Endodermal cell (in vitro differentiated cells): ENCODE data around the gene GAB2. TPM values are rescaled to one million over a fixed set of nuclear protein-coding genes. Genes with fewer than 3 reads are reported as not detected.
"Not testable (repeated sequence)": the region's sequence is repeated elsewhere in the genome, so short reads cannot be mapped to it uniquely, and the experiment has no call there.

Source experiments
- DNase-seq: peaks from one replicate; pipeline ENCODE4 v3.0.0-alpha.2; 2017
- H3K27ac ChIP-seq: 2 replicates; pipeline ENCODE4 v1.5.1; 2013; ENCODE audit warnings: mild to moderate bottlenecking, low read depth, low read length, moderate library complexity
- H3K27me3 ChIP-seq: 2 replicates; pipeline ENCODE4 v1.6.1; 2013; ENCODE audit warnings: mild to moderate bottlenecking, low read length, moderate library complexity; ENCODE audit not compliant: insufficient read depth, control insufficient read depth, poor library complexity, severe bottlenecking
- H3K36me3 ChIP-seq: 2 replicates; pipeline ENCODE4 v1.7.0; 2013; ENCODE audit warnings: mild to moderate bottlenecking, low read length, moderate library complexity; ENCODE audit not compliant: control insufficient read depth, insufficient read depth
- H3K4me1 ChIP-seq: one replicate; pipeline ENCODE4 v1.7.0; 2013; ENCODE audit warnings: low read length; ENCODE audit not compliant: control insufficient read depth, insufficient read depth
- H3K4me3 ChIP-seq: 2 replicates; pipeline ENCODE4 v1.5.1; 2013; ENCODE audit warnings: mild to moderate bottlenecking, low read length, moderate library complexity
- H3K9ac ChIP-seq: 2 replicates; pipeline ENCODE4 v1.6.1; 2013; ENCODE audit warnings: mild to moderate bottlenecking, low read length, moderate library complexity; ENCODE audit not compliant: poor library complexity, severe bottlenecking; ENCODE audit errors: extremely low read depth
- H3K9me3 ChIP-seq: 2 replicates; pipeline ENCODE4 v1.6.1; 2013; ENCODE audit warnings: mild to moderate bottlenecking, low read length, moderate library complexity; ENCODE audit not compliant: control insufficient read depth
- H3K27ac Mint-ChIP-seq: 2 replicates; pipeline ENCODE4 v1.8.0; 2020; ENCODE audit warnings: mixed read lengths
- H3K27me3 Mint-ChIP-seq: 2 replicates; pipeline ENCODE4 v1.8.0; 2021; ENCODE audit warnings: mild to moderate bottlenecking, mixed read lengths; ENCODE audit not compliant: insufficient read depth
- H3K36me3 Mint-ChIP-seq: 2 replicates; pipeline ENCODE4 v1.8.0; 2020; ENCODE audit warnings: low read depth, mixed read lengths
- H3K4me1 Mint-ChIP-seq: 2 replicates; pipeline ENCODE4 v1.8.0; 2020; ENCODE audit warnings: mixed read lengths
- H3K4me3 Mint-ChIP-seq: 2 replicates; pipeline ENCODE4 v1.8.0; 2020; ENCODE audit warnings: mild to moderate bottlenecking, moderate library complexity, mixed read lengths
- H3K9me3 Mint-ChIP-seq: 2 replicates; pipeline ENCODE4 v1.8.0; 2020; ENCODE audit warnings: mild to moderate bottlenecking, mixed read lengths
- WGBS, 2 experiments: methylation state at CpG; one replicate each; pipeline versions ENCODE4 v1.1.5 to v1.1.7; 2013; ENCODE audit warnings: missing lambda C conversion rate in 2 of 2, mixed read lengths in 1 of 2; ENCODE audit not compliant: insufficient coverage in 1 of 2, insufficient read length in 1 of 2; 5-methylcytosine and 5-hydroxymethylcytosine counted together
- total RNA-seq, 2 donors: library from RNA; stranded (reverse); fragmentation: NEBNext Ultra II Directional in 1 of 2; extraction: Animal tissue kit (Norgen Biotek cat#: 25700) in 1 of 2; gene quantifications; 2 replicates in 1 of 2; 3 replicates in 1 of 2; pipeline ENCODE4 v1.2.1, GENCODE V29; 2021
- TF ChIP-seq, protein P1 (sequence below): fragments of 200-600 bp; sonication (generic); conservative IDR thresholded peaks from 2 replicates; pipeline ENCODE4 v1.5.0; 2021; ENCODE audit warnings: antibody characterized with exemption, mild to moderate bottlenecking

GAB2 gene
- total RNA-seq, 2 donors from 2014 or later = 26.9 to 62.8 TPM

- Mint-ChIP-seq H3K27ac (peak overlapping the region; percentile 29), H3K4me1 (peaks cover 35% of the 10 kb centered on the region), H3K9me3 (no peaks in the 10 kb centered on the region), H3K27me3 (no peaks in the 10 kb centered on the region), H3K36me3 (peaks cover 5% of the 10 kb centered on the region), H3K4me3 (no peak overlapping the region)
- Histone ChIP-seq H3K36me3 (no peaks in the 10 kb centered on the region), H3K4me1 (peaks cover 11% of the 10 kb centered on the region), H3K27me3 (no peaks in the 10 kb centered on the region), H3K9me3 (no peaks in the 10 kb centered on the region), H3K4me3 (no peak overlapping the region), H3K27ac (no peak overlapping the region), H3K9ac (no peak overlapping the region)
- WGBS, 2 experiments = 91 to 98% methylated on average over 5 to 7 of the region's 7 CpGs
- no peak for DNase-seq
- TF ChIP-seq, protein P1, sequence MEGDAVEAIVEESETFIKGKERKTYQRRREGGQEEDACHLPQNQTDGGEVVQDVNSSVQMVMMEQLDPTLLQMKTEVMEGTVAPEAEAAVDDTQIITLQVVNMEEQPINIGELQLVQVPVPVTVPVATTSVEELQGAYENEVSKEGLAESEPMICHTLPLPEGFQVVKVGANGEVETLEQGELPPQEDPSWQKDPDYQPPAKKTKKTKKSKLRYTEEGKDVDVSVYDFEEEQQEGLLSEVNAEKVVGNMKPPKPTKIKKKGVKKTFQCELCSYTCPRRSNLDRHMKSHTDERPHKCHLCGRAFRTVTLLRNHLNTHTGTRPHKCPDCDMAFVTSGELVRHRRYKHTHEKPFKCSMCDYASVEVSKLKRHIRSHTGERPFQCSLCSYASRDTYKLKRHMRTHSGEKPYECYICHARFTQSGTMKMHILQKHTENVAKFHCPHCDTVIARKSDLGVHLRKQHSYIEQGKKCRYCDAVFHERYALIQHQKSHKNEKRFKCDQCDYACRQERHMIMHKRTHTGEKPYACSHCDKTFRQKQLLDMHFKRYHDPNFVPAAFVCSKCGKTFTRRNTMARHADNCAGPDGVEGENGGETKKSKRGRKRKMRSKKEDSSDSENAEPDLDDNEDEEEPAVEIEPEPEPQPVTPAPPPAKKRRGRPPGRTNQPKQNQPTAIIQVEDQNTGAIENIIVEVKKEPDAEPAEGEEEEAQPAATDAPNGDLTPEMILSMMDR = peak; percentile 33
These were observed 238.1 kb downstream of the GAB2 start for GRCh38 chr11:78179459-78180071.

GRCh38 chr11:78177216-78177615 lies 240.4 kb downstream of the GAB2 start:
- no peak for DNase-seq
- no peaks in the 10 kb centered on the region for H3K27me3 ChIP-seq
- Mint-ChIP-seq H3K4me1 (peaks cover 35% of the 10 kb centered on the region), H3K9me3 (no peaks in the 10 kb centered on the region), H3K36me3 (peaks cover 14% of the 10 kb centered on the region), H3K27me3 (no peaks in the 10 kb centered on the region), H3K4me3 (no peak overlapping the region), H3K27ac (no peak overlapping the region)
- H3K4me1 ChIP-seq = peaks cover 11% of the 10 kb centered on the region
- H3K9me3 ChIP-seq = no peaks in the 10 kb centered on the region
- H3K4me3 ChIP-seq = no peak overlapping the region
- peaks cover 5% of the 10 kb centered on the region for H3K36me3 ChIP-seq
- TF ChIP-seq, protein P1 = no peak
- H3K9ac ChIP-seq = no peak overlapping the region
- no peak overlapping the region for H3K27ac ChIP-seq
- WGBS, 2 experiments = 90 to 94% methylated on average over 2 to 7 of the region's 7 CpGs

DNA sequence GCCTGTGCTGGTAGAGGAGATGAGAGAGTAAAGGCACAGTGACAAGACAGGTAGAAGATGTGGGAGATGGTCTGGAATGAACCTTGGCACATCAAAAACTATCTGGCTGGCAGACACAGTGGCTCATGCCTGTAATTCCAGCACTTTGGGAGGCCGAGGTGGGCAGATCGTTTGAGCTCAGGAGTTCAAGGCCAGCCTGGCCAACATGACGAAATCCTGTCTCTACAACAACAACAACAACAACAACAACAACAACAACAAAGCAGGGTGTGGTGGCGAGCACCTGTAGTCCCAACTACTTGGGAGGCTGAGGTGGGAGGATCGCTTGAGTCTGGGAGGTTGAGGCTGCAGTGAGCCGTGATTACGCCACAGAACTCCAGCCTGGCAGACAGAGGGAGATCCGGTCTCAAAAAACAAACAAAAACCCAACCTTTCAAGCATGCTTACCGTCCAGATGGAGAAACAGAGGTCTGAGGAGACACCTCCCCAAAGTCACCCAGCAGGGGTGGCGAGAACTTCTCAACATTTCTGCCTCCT lies 240.9 kb downstream of the GAB2 start:
- DNase-seq = no peak
- Mint-ChIP-seq H3K27me3 (no peaks in the 10 kb centered on the region), H3K36me3 (peaks cover 14% of the 10 kb centered on the region), H3K9me3 (no peaks in the 10 kb centered on the region), H3K27ac (no peak overlapping the region), H3K4me3 (no peak overlapping the region), H3K4me1 (peaks cover 35% of the 10 kb centered on the region)
- Histone ChIP-seq H3K27ac (no peak overlapping the region), H3K36me3 (peaks cover 5% of the 10 kb centered on the region), H3K9me3 (no peaks in the 10 kb centered on the region), H3K4me1 (peaks cover 11% of the 10 kb centered on the region), H3K4me3 (no peak overlapping the region), H3K27me3 (no peaks in the 10 kb centered on the region), H3K9ac (no peak overlapping the region)
- 92% methylated on average over 6 to 10 of the region's 10 CpGs for WGBS, 2 experiments
- TF ChIP-seq, protein P1 = no peak

DNA sequence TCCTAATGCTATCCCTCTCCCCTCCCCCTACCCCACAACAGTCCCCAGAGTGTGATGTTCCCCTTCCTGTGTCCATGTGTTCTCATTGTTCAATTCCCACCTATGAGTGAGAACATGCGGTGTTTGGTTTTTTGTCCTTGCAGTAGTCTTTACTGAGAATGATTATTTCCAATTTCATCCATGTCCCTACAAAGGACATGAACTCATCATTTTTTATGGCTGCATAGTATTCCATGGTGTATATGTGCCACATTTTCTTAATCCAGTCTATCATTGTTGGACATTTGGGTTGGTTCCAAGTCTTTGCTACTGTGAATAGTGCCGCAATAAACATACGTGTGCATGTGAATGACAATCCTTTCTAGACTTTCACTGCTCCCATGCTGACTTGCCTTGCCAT lies 241.8 kb downstream of the GAB2 start:
- H3K4me1 Mint-ChIP-seq = peaks cover 31% of the 10 kb centered on the region
- H3K9ac ChIP-seq = not testable (repeated sequence)
- 94 to 100% methylated on average over 2 of the region's 3 CpGs for WGBS, 2 experiments

More for the DNA sequence above, 241.8 kb downstream of the GAB2 start:
- peaks cover 11% of the 10 kb centered on the region for H3K4me1 ChIP-seq
- not testable (repeated sequence) for H3K4me3 Mint-ChIP-seq, H3K27me3 Mint-ChIP-seq, DNase-seq, H3K27me3 ChIP-seq, H3K9me3 ChIP-seq, H3K4me3 ChIP-seq, H3K36me3 ChIP-seq, H3K27ac Mint-ChIP-seq, H3K9me3 Mint-ChIP-seq, H3K27ac ChIP-seq
- peaks cover 14% of the 10 kb centered on the region for H3K36me3 Mint-ChIP-seq
